Esophagus muscularis mucosa (tissue), 4 donors: ENCODE results near the gene LRRK1. TPM values are rescaled to one million over a fixed set of nuclear protein-coding genes. Genes with fewer than 3 reads are reported as not detected.

Source experiments
- DNase-seq: peaks from one replicate; pipeline ENCODE4 v3.0.0-alpha.2; 2017; ENCODE audit errors: extremely low spot score
- H3K27ac ChIP-seq, 4 donors: fragments of 200-600 bp; sonication (generic); replicated peaks in 1 of 4; 1 replicate in 3 of 4; 2 replicates in 1 of 4; pipeline ENCODE4 v1.5.1; 2016 to 2019; ENCODE audit warnings: mild to moderate bottlenecking in 1 of 4
- H3K27me3 ChIP-seq, 4 donors: fragments of 200-600 bp; sonication (generic); one replicate each; pipeline versions ENCODE4 v1.5.1 to v1.6.0; 2016 to 2019
- H3K36me3 ChIP-seq, 4 donors: fragments of 200-600 bp; sonication (generic); one replicate each; pipeline ENCODE4 v1.5.1; 2016 to 2019
- H3K4me1 ChIP-seq, 4 donors: fragments of 200-600 bp; sonication (generic); one replicate each; pipeline ENCODE4 v1.5.1; 2016 to 2019
- H3K4me3 ChIP-seq, 4 donors: fragments of 200-600 bp; sonication (generic); 1 replicate in 2 of 4; 2 replicates in 2 of 4; pipeline ENCODE4 v1.5.1; 2016 to 2019; ENCODE audit warnings: mild to moderate bottlenecking in 4 of 4, moderate library complexity in 1 of 4
- H3K9me3 ChIP-seq, 4 donors: fragments of 200-600 bp; sonication (generic); 1 replicate in 3 of 4; 2 replicates in 1 of 4; pipeline ENCODE4 v1.5.1; 2016 to 2019
- CTCF ChIP-seq, 3 experiments: fragments of 200-600 bp in 2 of 3; fragments of 450-650 bp in 1 of 3; sonication (generic) in 2 of 3; IDR thresholded peaks; one replicate each; pipeline ENCODE4 v1.5.1; 2017 to 2019; ENCODE audit warnings: antibody characterized with exemption in 3 of 3, mild to moderate bottlenecking in 2 of 3, moderate library complexity in 1 of 3
- EP300 ChIP-seq: sonication (generic); formaldehyde crosslinking; IDR thresholded peaks from one replicate; pipeline ENCODE4 v1.6.1; 2017; ENCODE audit warnings: antibody characterized with exemption
- POLR2A ChIP-seq: fragments of 450-650 bp; IDR thresholded peaks from one replicate; pipeline ENCODE4 v1.6.1; 2017; ENCODE audit warnings: antibody characterized with exemption, moderate library complexity, mild to moderate bottlenecking, low read depth
- POLR2AphosphoS5 ChIP-seq, 2 donors: sonication (generic); formaldehyde crosslinking; IDR thresholded peaks; one replicate each; pipeline ENCODE4 v1.6.1; 2017; ENCODE audit warnings: antibody characterized with exemption in 2 of 2
- WGBS: methylation state at CpG from one replicate; pipeline ENCODE4 v1.1.5; 2018; 5-methylcytosine and 5-hydroxymethylcytosine counted together
- intact Hi-C: fragments of 100-400 bp; cut with DNase I; formaldehyde crosslinking; loops from one replicate; pipeline ENCODE4 v1.15.1; 2023
- total RNA-seq, 4 donors: library from RNA; depleted of rRNA; stranded (reverse); fragments of >200 nt; gene quantifications; one replicate each; pipeline versions ENCODE4 v1.1.0 to v1.2.1, GENCODE V29; 2016

The LRRK1 gene
- total RNA-seq, 4 donors from 2014 or later, result 11.3 to 18.0 (median 15.4) TPM

- Histone ChIP-seq H3K9me3 (no peaks in the 10 kb centered on the region), H3K27me3 (peaks cover 0 to 64% (median 5%) of the 10 kb centered on the region in 4 donors), H3K4me3 (peak within 1 kb of the TSS; percentile 57 to 72 (median 60)), H3K36me3 (no peaks in the 10 kb centered on the region), H3K27ac (peak within 1 kb of the TSS; percentile 67 to 76 (median 71)), H3K4me1 (peaks cover 6 to 23% (median 18%) of the 10 kb centered on the region in 4 donors)
- intact Hi-C loops, result no loop called here
- no peak for DNase-seq
- WGBS, result 0% methylated on average over 1 of the region's 93 CpGs
- TF ChIP-seq POLR2AphosphoS5 (IDR thresholded peaks at IDR 0.05) (peak; percentile 39 to 71), EP300 (no peak)
Observed at GRCh38 chr15:100879464-100880138, 39.6 kb upstream of the LRRK1 start, which contains the start of gene ALDH1A3. Gene ALDH1A3 (plus strand): TSS chr15:100879831. CDS start chr15:100879908, 77 bp downstream.

GRCh38 chr15:100880139-100880896, 38.8 kb upstream of the LRRK1 start:
- Histone ChIP-seq H3K27me3 (peaks cover 0 to 64% (median 5%) of the 10 kb centered on the region in 4 donors), H3K4me3 (peak overlapping the region; percentile 57 to 72 (median 60)), H3K9me3 (no peaks in the 10 kb centered on the region), H3K4me1 (peaks cover 6 to 23% (median 18%) of the 10 kb centered on the region in 4 donors), H3K27ac (peak overlapping the region; percentile 67 to 76 (median 71)), H3K36me3 (no peaks in the 10 kb centered on the region)
- no peak for DNase-seq
- intact Hi-C loops, result no loop called here
- 27% methylated on average over 29 of the region's 80 CpGs for WGBS
- TF ChIP-seq POLR2AphosphoS5 (IDR thresholded peaks at IDR 0.05), result no peak
- TF ChIP-seq POLR2A, result no peak
- no peak for TF ChIP-seq EP300
- no peak for TF ChIP-seq CTCF (IDR thresholded peaks at IDR 0.05)

GRCh38 chr15:100880897-100881242, 38.3 kb upstream of the LRRK1 start:
- Histone ChIP-seq H3K4me1 (peaks cover 6 to 24% (median 18%) of the 10 kb centered on the region in 4 donors), H3K27me3 (peaks cover 0 to 64% (median 5%) of the 10 kb centered on the region in 4 donors), H3K27ac (peak overlapping the region; percentile 67 to 76 (median 71)), H3K4me3 (peak overlapping the region; percentile 57 to 72 (median 60)), H3K9me3 (no peaks in the 10 kb centered on the region), H3K36me3 (no peaks in the 10 kb centered on the region)
- intact Hi-C loops, result no loop called here
- TF ChIP-seq POLR2AphosphoS5 (IDR thresholded peaks at IDR 0.05) (no peak), EP300 (no peak), CTCF (IDR thresholded peaks at IDR 0.05) (no peak), POLR2A (no peak)
- no peak for DNase-seq
- WGBS, result 72% methylated on average over 10 of the region's 10 CpGs

- Histone ChIP-seq H3K9me3 (no peaks in the 10 kb centered on the region), H3K27me3 (peaks cover 0 to 67% (median 5%) of the 10 kb centered on the region in 4 donors), H3K4me3 (peak overlapping the region; percentile 30 to 72 (median 58)), H3K4me1 (peaks cover 6 to 30% (median 18%) of the 10 kb centered on the region in 4 donors), H3K36me3 (no peaks in the 10 kb centered on the region), H3K27ac (peak overlapping the region; percentile 9 to 38 (median 15))
- no peak for DNase-seq
- WGBS, result 86% methylated on average over 14 of the region's 14 CpGs
- TF ChIP-seq CTCF (IDR thresholded peaks at IDR 0.05) (no peak), EP300 (no peak), POLR2A (no peak), POLR2AphosphoS5 (IDR thresholded peaks at IDR 0.05) (no peak)
- intact Hi-C loops, result no loop called here
Observed at GRCh38 chr15:100881573-100882336, 37.4 kb upstream of the LRRK1 start.
